HFFc6 (cell line): ENCODE data around the gene PADI1. TPM values are rescaled to one million over a fixed set of nuclear protein-coding genes. Genes with fewer than 3 reads are reported as not detected.

Experiments used
- DNase-seq: peaks from one replicate; pipeline ENCODE4 v3.0.0-alpha.2; 2018
- H3K27ac Mint-ChIP-seq: 2 replicates; pipeline ENCODE4 v1.8.0; 2020; ENCODE audit warnings: mild to moderate bottlenecking, mixed read lengths
- H3K27me3 Mint-ChIP-seq: 2 replicates; pipeline ENCODE4 v1.8.0; 2021; ENCODE audit warnings: mild to moderate bottlenecking, moderate library complexity, mixed read lengths; ENCODE audit not compliant: insufficient read depth
- H3K36me3 Mint-ChIP-seq: 2 replicates; pipeline ENCODE4 v1.8.0; 2021; ENCODE audit warnings: low read depth, mixed read lengths
- H3K4me1 Mint-ChIP-seq: 2 replicates; pipeline ENCODE4 v1.8.0; 2020; ENCODE audit warnings: low read depth, mixed read lengths
- H3K4me3 Mint-ChIP-seq: 2 replicates; pipeline ENCODE4 v1.8.0; 2020; ENCODE audit warnings: mild to moderate bottlenecking, moderate library complexity, mixed read lengths
- H3K9me3 Mint-ChIP-seq: 2 replicates; pipeline ENCODE4 v1.8.0; 2020; ENCODE audit warnings: mild to moderate bottlenecking, mixed read lengths
- CTCF ChIP-seq: fragments of 200-600 bp; sonication (generic); IDR thresholded peaks from 2 replicates; pipeline ENCODE4 v1.5.0; 2021; ENCODE audit warnings: antibody characterized with exemption, mild to moderate bottlenecking
- total RNA-seq, 6 experiments: library from RNA; stranded (reverse); fragmentation: NEBNext Ultra II Directional; extraction: Animal tissue kit (Norgen Biotek cat#: 25700); gene quantifications; 2 replicates in 1 of 6; 3 replicates in 5 of 6; pipeline ENCODE4 v1.2.3, GENCODE V29; 2021

The PADI1 gene
- total RNA-seq, 6 experiments from 2014 or later, result 0.11 to 0.95 (median 0.22) TPM; not detected in 1

- Mint-ChIP-seq H3K27ac (peak overlapping the region; percentile 53; the same call in 1 of the 2 replicates), H3K36me3 (peaks cover 6% of the 10 kb centered on the region), H3K9me3 (peaks cover 12% of the 10 kb centered on the region), H3K4me3 (no peak overlapping the region; the same call in 1 of the 2 replicates), H3K27me3 (no peaks in the 10 kb centered on the region; the same call in 1 of the 2 replicates), H3K4me1 (peaks cover 19% of the 10 kb centered on the region)
- TF ChIP-seq CTCF, result no peak
- DNase-seq, result no peak
Observed at GRCh38 chr1:17161137-17161740, 43.7 kb upstream of the PADI1 start.

- no peak for TF ChIP-seq CTCF
- Mint-ChIP-seq H3K27ac (no peak overlapping the region), H3K4me3 (no peak overlapping the region), H3K9me3 (peaks cover 6% of the 10 kb centered on the region; the same call in 1 of the 2 replicates), H3K36me3 (no peaks in the 10 kb centered on the region), H3K27me3 (no peaks in the 10 kb centered on the region; the same call in 1 of the 2 replicates), H3K4me1 (peaks cover 22% of the 10 kb centered on the region)
- no peak for DNase-seq
Observed at GRCh38 chr1:17161926-17162800, 42.8 kb upstream of the PADI1 start.

- H3K4me1 Mint-ChIP-seq, result peaks cover 30% of the 10 kb centered on the region
- no peaks in the 10 kb centered on the region for H3K36me3 Mint-ChIP-seq
- no peak overlapping the region for H3K27ac Mint-ChIP-seq
- no peaks in the 10 kb centered on the region; the same call in 1 of the 2 replicates for H3K9me3 Mint-ChIP-seq
- DNase-seq, result no peak
- no peak for TF ChIP-seq CTCF
- no peaks in the 10 kb centered on the region; the same call in 1 of the 2 replicates for H3K27me3 Mint-ChIP-seq
- no peak overlapping the region for H3K4me3 Mint-ChIP-seq
Observed at GRCh38 chr1:17162941-17163340, 42.0 kb upstream of the PADI1 start.

- no peak for TF ChIP-seq CTCF
- Mint-ChIP-seq H3K4me1 (peaks cover 33% of the 10 kb centered on the region), H3K27me3 (no peaks in the 10 kb centered on the region; the same call in 1 of the 2 replicates), H3K27ac (no peak overlapping the region), H3K36me3 (no peaks in the 10 kb centered on the region), H3K9me3 (no peaks in the 10 kb centered on the region; the same call in 1 of the 2 replicates), H3K4me3 (no peak overlapping the region)
- DNase-seq, result no peak
Observed at GRCh38 chr1:17163371-17163770, 41.6 kb upstream of the PADI1 start.

GRCh38 chr1:17163789-17164666, 40.9 kb upstream of the PADI1 start:
- peaks cover 33% of the 10 kb centered on the region for H3K4me1 Mint-ChIP-seq
- H3K9me3 Mint-ChIP-seq, result no peaks in the 10 kb centered on the region
- H3K36me3 Mint-ChIP-seq, result no peaks in the 10 kb centered on the region
- no peaks in the 10 kb centered on the region; the same call in 1 of the 2 replicates for H3K27me3 Mint-ChIP-seq
- no peak overlapping the region for H3K27ac Mint-ChIP-seq
- DNase-seq, result no peak
- TF ChIP-seq CTCF, result no peak
- no peak overlapping the region for H3K4me3 Mint-ChIP-seq
